Testis (tissue), 3 donors: ENCODE results near the gene RPL12. TPM values are rescaled to one million over a fixed set of nuclear protein-coding genes. Genes with fewer than 3 reads are reported as not detected.

Experiments
- DNase-seq: peaks from one replicate; pipeline ENCODE4 v3.0.0-alpha.2; 2019
- H3K27ac ChIP-seq, 2 donors: fragments of 200-600 bp; sonication (generic); one replicate each; pipeline ENCODE4 v1.5.1; 2019
- H3K27me3 ChIP-seq: fragments of 200-600 bp; sonication (generic); one replicate; pipeline ENCODE4 v1.5.1; 2019
- H3K36me3 ChIP-seq: fragments of 200-600 bp; sonication (generic); one replicate; pipeline ENCODE4 v1.5.1; 2017; ENCODE audit warnings: low read depth; ENCODE audit errors: missing control alignments
- H3K4me1 ChIP-seq: fragments of 200-600 bp; sonication (generic); one replicate; pipeline ENCODE4 v1.5.1; 2019
- H3K4me3 ChIP-seq, 2 donors: fragments of 200-600 bp; sonication (generic); one replicate each; pipeline ENCODE4 v1.5.1; 2017 to 2019
- H3K9me3 ChIP-seq: fragments of 200-600 bp; sonication (generic); one replicate; pipeline ENCODE4 v1.5.1; 2017
- POLR2A ChIP-seq: fragments of 450-650 bp; IDR thresholded peaks from one replicate; pipeline ENCODE4 v1.6.1; 2017; ENCODE audit warnings: antibody characterized with exemption, mild to moderate bottlenecking, moderate library complexity
- WGBS, 2 donors: methylation state at CpG; one replicate each; pipeline ENCODE4 v1.1.5; 2018; 5-methylcytosine and 5-hydroxymethylcytosine counted together
- intact Hi-C: fragments of 100-400 bp; cut with DNase I; formaldehyde crosslinking; loops from one replicate; pipeline ENCODE4 v1.15.1; 2023; ENCODE audit warnings: low total_unique reads
- polyA plus RNA-seq: library from polyadenylated mRNA; stranded (reverse); fragments of 350-450 nt; fragmentation: Illumina TruSeq; extraction: RNeasy Lipid Tissue Mini Kit (QIAGEN cat#74804); gene quantifications from one replicate; pipeline ENCODE4 v1.2.3, GENCODE V29; 2014; ENCODE audit warnings: low read depth, low replicate concordance; ENCODE audit not compliant: insufficient read depth
- total RNA-seq, 2 donors: library from RNA; depleted of rRNA; stranded (reverse); fragments of >200 nt; gene quantifications; one replicate each; pipeline ENCODE4 v1.2.3, GENCODE V29; 2016
- TF ChIP-seq, protein P1 (sequence below), 3 experiments: fragments of 450-650 bp in 2 of 3; fragments of 200-600 bp in 1 of 3; sonication (generic) in 1 of 3; IDR thresholded peaks; one replicate each; pipeline ENCODE4 v1.5.1; 2016 to 2019; ENCODE audit warnings: antibody characterized with exemption in 3 of 3, mild to moderate bottlenecking in 2 of 3, moderate library complexity in 1 of 3

Gene RPL12
- total and polyA plus RNA-seq, 3 donors from 2014 or later: 499 to 1,237 (median 950) TPM

DNA sequence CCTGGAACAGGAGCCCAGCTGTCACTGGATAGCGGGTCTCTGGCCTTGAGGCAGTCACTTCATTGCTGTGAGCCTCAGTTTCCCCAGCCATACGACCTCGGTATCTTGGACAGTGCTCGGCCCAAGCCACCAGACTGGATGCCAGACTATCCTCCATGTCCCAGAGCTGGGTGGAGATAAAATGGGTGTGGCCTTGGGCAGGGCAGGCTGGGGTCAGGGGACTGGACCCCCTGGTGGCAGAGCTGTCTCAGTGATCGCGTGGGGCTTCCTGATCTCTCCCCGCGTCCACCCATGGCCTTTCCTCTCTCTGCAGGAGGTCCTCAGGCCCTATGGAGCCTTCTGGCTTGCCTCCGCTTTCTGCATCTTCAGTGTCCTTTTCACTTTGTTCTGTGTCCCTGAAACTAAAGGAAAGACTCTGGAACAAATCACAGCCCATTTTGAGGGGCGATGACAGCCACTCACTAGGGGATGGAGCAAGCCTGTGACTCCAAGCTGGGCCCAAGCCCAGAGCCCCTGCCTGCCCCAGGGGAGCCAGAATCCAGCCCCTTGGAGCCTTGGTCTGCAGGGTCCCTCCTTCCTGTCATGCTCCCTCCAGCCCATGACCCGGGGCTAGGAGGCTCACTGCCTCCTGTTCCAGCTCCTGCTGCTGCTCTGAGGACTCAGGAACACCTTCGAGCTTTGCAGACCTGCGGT is 44.3 kb downstream of the RPL12 start:
- intact Hi-C loops: no loop called here
- H3K27ac ChIP-seq: no peak overlapping the region
- H3K36me3 ChIP-seq: no peaks in the 10 kb centered on the region
- no peak for DNase-seq
- no peak overlapping the region for H3K4me3 ChIP-seq
- H3K27me3 ChIP-seq: no peaks in the 10 kb centered on the region
- no peak for TF ChIP-seq POLR2A
- TF ChIP-seq, protein P1, sequence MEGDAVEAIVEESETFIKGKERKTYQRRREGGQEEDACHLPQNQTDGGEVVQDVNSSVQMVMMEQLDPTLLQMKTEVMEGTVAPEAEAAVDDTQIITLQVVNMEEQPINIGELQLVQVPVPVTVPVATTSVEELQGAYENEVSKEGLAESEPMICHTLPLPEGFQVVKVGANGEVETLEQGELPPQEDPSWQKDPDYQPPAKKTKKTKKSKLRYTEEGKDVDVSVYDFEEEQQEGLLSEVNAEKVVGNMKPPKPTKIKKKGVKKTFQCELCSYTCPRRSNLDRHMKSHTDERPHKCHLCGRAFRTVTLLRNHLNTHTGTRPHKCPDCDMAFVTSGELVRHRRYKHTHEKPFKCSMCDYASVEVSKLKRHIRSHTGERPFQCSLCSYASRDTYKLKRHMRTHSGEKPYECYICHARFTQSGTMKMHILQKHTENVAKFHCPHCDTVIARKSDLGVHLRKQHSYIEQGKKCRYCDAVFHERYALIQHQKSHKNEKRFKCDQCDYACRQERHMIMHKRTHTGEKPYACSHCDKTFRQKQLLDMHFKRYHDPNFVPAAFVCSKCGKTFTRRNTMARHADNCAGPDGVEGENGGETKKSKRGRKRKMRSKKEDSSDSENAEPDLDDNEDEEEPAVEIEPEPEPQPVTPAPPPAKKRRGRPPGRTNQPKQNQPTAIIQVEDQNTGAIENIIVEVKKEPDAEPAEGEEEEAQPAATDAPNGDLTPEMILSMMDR (IDR thresholded peaks at IDR 0.05): no peak
- no peaks in the 10 kb centered on the region for H3K4me1 ChIP-seq
- WGBS, 2 donors: 83 to 85% methylated on average over 6 to 13 of the region's 13 CpGs
- H3K9me3 ChIP-seq: no peaks in the 10 kb centered on the region

DNA sequence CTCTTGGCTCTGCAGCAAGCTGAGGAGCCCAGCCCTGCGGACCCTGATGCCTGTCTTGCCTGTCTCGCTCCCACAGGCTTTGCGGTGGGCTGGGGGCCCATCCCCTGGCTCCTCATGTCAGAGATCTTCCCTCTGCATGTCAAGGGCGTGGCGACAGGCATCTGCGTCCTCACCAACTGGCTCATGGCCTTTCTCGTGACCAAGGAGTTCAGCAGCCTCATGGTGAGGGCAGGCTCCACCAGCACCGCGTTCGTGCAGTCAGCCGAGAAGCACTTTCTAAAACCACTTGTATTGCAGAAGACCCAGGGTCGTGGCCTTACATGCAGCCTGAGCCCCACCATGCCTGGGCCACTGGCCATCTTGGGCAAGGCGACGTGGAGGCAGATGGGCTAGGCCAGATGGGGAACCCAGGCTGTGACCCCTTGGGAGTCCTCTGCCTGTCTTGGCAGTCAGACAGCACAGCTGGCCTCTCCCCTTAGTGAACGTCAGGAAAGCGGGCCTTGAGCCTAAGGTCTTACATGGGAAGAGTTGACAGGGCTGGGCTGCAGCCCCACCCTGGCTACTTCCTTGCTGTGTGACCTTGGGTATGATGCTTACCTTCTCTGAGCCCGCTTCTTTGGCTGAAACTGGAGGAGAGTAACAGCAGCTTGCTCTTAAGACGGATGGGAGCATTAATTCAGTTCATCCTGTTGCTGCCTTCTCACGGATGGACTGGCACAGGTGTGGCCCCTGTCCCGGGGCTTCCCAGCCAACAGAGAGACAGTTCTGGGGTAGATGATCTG is 45.7 kb downstream of the RPL12 start:
- Histone ChIP-seq H3K9me3 (no peaks in the 10 kb centered on the region), H3K27me3 (no peaks in the 10 kb centered on the region), H3K36me3 (no peaks in the 10 kb centered on the region), H3K27ac (no peak overlapping the region), H3K4me3 (no peak overlapping the region), H3K4me1 (no peaks in the 10 kb centered on the region)
- 89% methylated on average over 17 to 20 of the region's 20 CpGs for WGBS, 2 donors
- intact Hi-C loops: no loop called here
- no peak for DNase-seq
- no peak for TF ChIP-seq POLR2A
- TF ChIP-seq, protein P1 (IDR thresholded peaks at IDR 0.05): no peak

DNA sequence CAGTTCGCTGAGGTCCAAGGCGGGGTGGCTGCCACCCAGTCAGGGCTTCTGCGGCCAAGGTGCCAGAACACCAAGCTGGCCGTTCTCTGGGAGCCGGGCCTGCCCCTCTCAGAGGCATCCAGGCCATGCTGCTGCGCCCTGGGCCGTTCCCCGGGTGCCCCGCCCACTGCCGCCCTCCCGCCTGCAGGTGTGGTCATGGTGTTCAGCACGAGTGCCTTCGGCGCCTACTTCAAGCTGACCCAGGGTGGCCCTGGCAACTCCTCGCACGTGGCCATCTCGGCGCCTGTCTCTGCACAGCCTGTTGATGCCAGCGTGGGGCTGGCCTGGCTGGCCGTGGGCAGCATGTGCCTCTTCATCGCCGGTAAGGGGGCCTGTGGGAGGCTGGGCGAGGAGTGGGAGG is 46.6 kb downstream of the RPL12 start:
- H3K4me1 ChIP-seq: no peaks in the 10 kb centered on the region
- no peaks in the 10 kb centered on the region for H3K27me3 ChIP-seq
- DNase-seq: no peak
- H3K36me3 ChIP-seq: no peaks in the 10 kb centered on the region
- TF ChIP-seq, protein P1 (IDR thresholded peaks at IDR 0.05): no peak
- TF ChIP-seq POLR2A: no peak
- no peaks in the 10 kb centered on the region for H3K9me3 ChIP-seq
- H3K4me3 ChIP-seq: no peak overlapping the region
- H3K27ac ChIP-seq: no peak overlapping the region
- 92% methylated on average over 5 to 23 of the region's 23 CpGs for WGBS, 2 donors
- intact Hi-C loops: no loop called here

DNA sequence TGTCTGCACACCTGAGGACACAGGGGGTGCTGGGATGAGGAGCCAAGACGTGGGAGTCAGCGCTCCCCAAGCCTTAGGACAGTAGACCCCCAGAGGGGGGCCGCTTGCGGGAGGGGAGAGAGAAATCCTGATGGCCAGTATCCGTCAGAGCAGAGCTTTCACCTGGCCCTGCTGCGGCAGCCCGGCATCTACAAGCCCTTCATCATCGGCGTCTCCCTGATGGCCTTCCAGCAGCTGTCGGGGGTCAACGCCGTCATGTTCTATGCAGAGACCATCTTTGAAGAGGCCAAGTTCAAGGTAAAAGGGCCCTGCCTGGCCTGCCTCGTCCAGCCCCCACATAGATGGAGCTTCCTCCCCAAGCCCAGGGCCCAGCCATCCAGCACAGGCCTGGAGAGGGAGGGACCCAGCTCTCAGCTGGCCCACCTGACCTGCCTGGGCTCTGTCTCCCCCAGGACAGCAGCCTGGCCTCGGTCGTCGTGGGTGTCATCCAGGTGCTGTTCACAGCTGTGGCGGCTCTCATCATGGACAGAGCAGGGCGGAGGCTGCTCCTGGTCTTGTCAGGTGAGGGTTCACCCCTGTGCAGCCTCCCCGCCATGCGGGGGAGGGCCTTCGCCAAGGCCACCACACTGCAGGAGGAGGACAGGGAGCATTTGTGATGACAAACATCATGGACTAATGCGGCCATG is 47.6 kb downstream of the RPL12 start:
- intact Hi-C loops: no loop called here
- Histone ChIP-seq H3K4me1 (peaks cover under 1% of the 10 kb centered on the region), H3K4me3 (no peak overlapping the region), H3K9me3 (no peaks in the 10 kb centered on the region), H3K27me3 (no peaks in the 10 kb centered on the region), H3K27ac (no peak overlapping the region), H3K36me3 (no peaks in the 10 kb centered on the region)
- WGBS, 2 donors: 91 to 92% methylated on average over 16 to 21 of the region's 22 CpGs
- DNase-seq: no peak
- TF ChIP-seq, protein P1 (IDR thresholded peaks at IDR 0.05): no peak
- TF ChIP-seq POLR2A: no peak
